A673 (cell line): ENCODE data around the gene ALG6. TPM values are rescaled to one million over a fixed set of nuclear protein-coding genes. Genes with fewer than 3 reads are reported as not detected.
A peak's percentile ranks its signal among the peaks of the same experiment; 100 is the strongest.
"Not testable (repeated sequence)": the region's sequence is repeated elsewhere in the genome, so short reads cannot be mapped to it uniquely, and the experiment has no call there.

Source experiments
- BruUV-seq: library from RNA; stranded (reverse); fragments of 400-500 nt; replicated peaks from 2 replicates; lab custom pipeline; 2021; lab: Mats Ljungman, UMichigan
- CTCF ChIA-PET: fragments of 300-600 bp; sonication (Branson Sonifier 250); formaldehyde crosslinking; loops from one replicate; lab custom pipeline; 2022; ENCODE audit warnings: antibody characterized with exemption; lab: Charles Lee
- POLR2A ChIA-PET: fragments of 300-600 bp; sonication (Branson Sonifier 250); formaldehyde crosslinking; loops from one replicate; lab custom pipeline; 2022; ENCODE audit warnings: antibody characterized with exemption; ENCODE audit not compliant: low non-redundant PET; lab: Charles Lee
- DNase-seq: peaks from one replicate; pipeline ENCODE4 v3.0.0-alpha.2; 2015; ENCODE audit warnings: low spot score
- H3K27ac ChIP-seq: fragments of 200-600 bp; sonication (generic); 2 replicates; pipeline ENCODE4 v1.5.1; 2016; ENCODE audit warnings: mixed run types, low read depth, mild to moderate bottlenecking, mixed read lengths, antibody characterized with exemption, low read length; ENCODE audit not compliant: poor library complexity, severe bottlenecking
- H3K27me3 ChIP-seq: fragments of 200-600 bp; sonication (generic); replicated peaks from 2 replicates; pipeline ENCODE4 v1.6.1; 2017; ENCODE audit warnings: mixed run types, low read depth, mild to moderate bottlenecking, mixed read lengths, antibody characterized with exemption, low read length; ENCODE audit not compliant: insufficient read depth, poor library complexity
- H3K36me3 ChIP-seq: fragments of 200-600 bp; sonication (generic); 2 replicates; pipeline ENCODE4 v1.6.1; 2016; ENCODE audit warnings: mixed run types, mild to moderate bottlenecking, mixed read lengths, antibody characterized with exemption, low read length; ENCODE audit not compliant: insufficient read depth, poor library complexity, severe bottlenecking
- H3K4me1 ChIP-seq: fragments of 200-600 bp; sonication (generic); 2 replicates; pipeline ENCODE4 v1.6.1; 2017; ENCODE audit warnings: mixed run types, mild to moderate bottlenecking, mixed read lengths, antibody characterized with exemption, low read length; ENCODE audit not compliant: insufficient read depth, poor library complexity, severe bottlenecking
- H3K4me3 ChIP-seq: fragments of 200-600 bp; sonication (generic); 2 replicates; pipeline ENCODE4 v1.5.1; 2016; ENCODE audit warnings: low read depth, mixed run types, mild to moderate bottlenecking, mixed read lengths, low read length; ENCODE audit not compliant: poor library complexity, severe bottlenecking
- H3K9me3 ChIP-seq: fragments of 200-600 bp; sonication (generic); 2 replicates; pipeline ENCODE4 v1.6.1; 2016; ENCODE audit warnings: mixed run types, low read depth, mild to moderate bottlenecking, mixed read lengths, antibody characterized with exemption, low read length; ENCODE audit not compliant: poor library complexity, severe bottlenecking
- CTCF ChIP-seq: fragments of 300-800, 200-600 bp; sonication (generic); conservative IDR thresholded peaks from 2 replicates; pipeline ENCODE4 v1.5.1; 2017; ENCODE audit warnings: low read depth, mild to moderate bottlenecking, antibody characterized with exemption, low read length, moderate library complexity, mixed read lengths
- EZH2 ChIP-seq: fragments of 200-600 bp; sonication (generic); IDR thresholded peaks from 2 replicates; pipeline ENCODE4 v1.6.1; 2017; ENCODE audit warnings: borderline replicate concordance, low read depth, mild to moderate bottlenecking, mixed read lengths, antibody characterized with exemption, low read length; ENCODE audit not compliant: poor library complexity, severe bottlenecking
- intact Hi-C: fragments of 100-400 bp; cut with micrococcal nuclease; formaldehyde crosslinking; loops from one replicate; pipeline ENCODE4 v1.10.0; 2022; ENCODE audit not compliant: unreplicated experiment
- total RNA-seq: library from RNA; stranded (reverse); gene quantifications from 2 replicates; pipeline ENCODE4 v1.2.3, GENCODE V29; 2021

ALG6 gene
- total RNA-seq, 1 experiment from 2014 or later, result 33.0 TPM

GRCh38 chr1:63414691-63415365, 47.4 kb downstream of the ALG6 start:
- peak; percentile 26 for DNase-seq
- no peaks in the 10 kb centered on the region for H3K9me3 ChIP-seq
- no TSS peak for BruUV-seq
- intact Hi-C loops, result no loop called here
- H3K36me3 ChIP-seq, result peaks cover 4% of the 10 kb centered on the region
- ChIA-PET POLR2A (no interaction called here), CTCF (no interaction called here)
- peaks cover 16% of the 10 kb centered on the region for H3K4me1 ChIP-seq
- H3K27ac ChIP-seq, result no peak overlapping the region
- no peak for TF ChIP-seq CTCF
- no peak for TF ChIP-seq EZH2
- H3K4me3 ChIP-seq, result no peak overlapping the region
- H3K27me3 ChIP-seq, result no peaks in the 10 kb centered on the region

- Histone ChIP-seq H3K4me1 (peaks cover 10% of the 10 kb centered on the region), H3K27me3 (no peaks in the 10 kb centered on the region), H3K9me3 (no peaks in the 10 kb centered on the region), H3K36me3 (no peaks in the 10 kb centered on the region), H3K27ac (no peak overlapping the region), H3K4me3 (no peak overlapping the region)
- no TSS peak for BruUV-seq
- intact Hi-C loops, result no loop called here
- ChIA-PET CTCF (no interaction called here), POLR2A (no interaction called here)
- TF ChIP-seq CTCF, result no peak
- no peak for TF ChIP-seq EZH2
- DNase-seq, result no peak
These were observed 50.7 kb downstream of the ALG6 start for GRCh38 chr1:63418101-63418500.

- DNase-seq, H3K9me3 ChIP-seq, H3K4me1 ChIP-seq, H3K27ac ChIP-seq, POLR2A ChIA-PET, intact Hi-C loops, H3K36me3 ChIP-seq, H3K27me3 ChIP-seq, CTCF ChIA-PET, H3K4me3 ChIP-seq, BruUV-seq: not testable (repeated sequence)
These were observed 53.3 kb downstream of the ALG6 start for GRCh38 chr1:63420746-63421145.

GRCh38 chr1:63423649-63424048, 56.2 kb downstream of the ALG6 start:
- no peaks in the 10 kb centered on the region for H3K4me1 ChIP-seq
- ChIA-PET POLR2A (no interaction called here), CTCF (no interaction called here)
- no peaks in the 10 kb centered on the region for H3K9me3 ChIP-seq
- no peaks in the 10 kb centered on the region for H3K36me3 ChIP-seq
- no peak for TF ChIP-seq CTCF
- no peak for TF ChIP-seq EZH2
- H3K27ac ChIP-seq, result no peak overlapping the region
- H3K27me3 ChIP-seq, result no peaks in the 10 kb centered on the region
- no peak overlapping the region for H3K4me3 ChIP-seq
- no TSS peak for BruUV-seq
- no peak for DNase-seq
- intact Hi-C loops, result no loop called here
